Hepatocyte (in vitro differentiated cells): ENCODE measurements around the gene RASSF1.
A peak's percentile ranks its signal among the peaks of the same experiment; 100 is the strongest.

Experiments used
- EZH2 ChIP-seq: fragments of 200-600 bp; sonication (generic); IDR thresholded peaks from 2 replicates; pipeline ENCODE4 v1.6.1; 2016; ENCODE audit warnings: antibody characterized with exemption, mild to moderate bottlenecking, borderline replicate concordance
- TF ChIP-seq, protein P1 (sequence below): fragments of 200-600 bp; sonication (generic); IDR thresholded peaks from 2 replicates; pipeline ENCODE4 v1.5.1; 2016; ENCODE audit warnings: antibody characterized with exemption, mild to moderate bottlenecking; ENCODE audit not compliant: poor library complexity

DNA sequence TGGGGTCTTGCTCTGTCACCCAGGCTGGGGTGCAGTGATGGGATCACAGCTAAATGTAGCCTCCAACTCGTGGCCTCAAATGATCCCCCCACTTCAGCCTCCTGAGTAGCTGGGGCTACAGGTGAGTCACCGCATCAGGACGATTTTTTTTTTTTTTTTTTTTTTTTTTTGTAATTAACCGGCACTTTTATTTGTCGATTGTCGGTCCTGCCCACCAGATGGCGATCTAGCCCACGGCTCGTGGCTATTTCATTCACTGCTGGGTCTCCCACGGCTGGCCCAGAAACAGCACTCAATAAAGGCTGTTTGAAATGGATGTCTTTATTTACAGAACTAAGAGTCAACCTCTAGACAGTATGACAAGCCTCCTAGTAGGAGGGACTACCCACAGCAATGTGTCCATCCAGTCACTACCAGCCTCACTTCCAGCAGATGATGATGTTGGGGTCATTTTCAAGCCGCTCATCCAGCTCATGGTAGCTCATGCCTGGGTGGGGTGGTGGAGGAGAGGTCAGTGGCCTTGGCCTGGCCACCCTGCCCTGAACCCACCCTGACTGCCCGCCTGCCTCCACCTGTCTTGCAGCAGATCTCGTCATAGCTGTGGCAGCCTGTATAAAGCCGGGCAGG, 6.7 kb upstream of the RASSF1 start:
- TF ChIP-seq, protein P1, sequence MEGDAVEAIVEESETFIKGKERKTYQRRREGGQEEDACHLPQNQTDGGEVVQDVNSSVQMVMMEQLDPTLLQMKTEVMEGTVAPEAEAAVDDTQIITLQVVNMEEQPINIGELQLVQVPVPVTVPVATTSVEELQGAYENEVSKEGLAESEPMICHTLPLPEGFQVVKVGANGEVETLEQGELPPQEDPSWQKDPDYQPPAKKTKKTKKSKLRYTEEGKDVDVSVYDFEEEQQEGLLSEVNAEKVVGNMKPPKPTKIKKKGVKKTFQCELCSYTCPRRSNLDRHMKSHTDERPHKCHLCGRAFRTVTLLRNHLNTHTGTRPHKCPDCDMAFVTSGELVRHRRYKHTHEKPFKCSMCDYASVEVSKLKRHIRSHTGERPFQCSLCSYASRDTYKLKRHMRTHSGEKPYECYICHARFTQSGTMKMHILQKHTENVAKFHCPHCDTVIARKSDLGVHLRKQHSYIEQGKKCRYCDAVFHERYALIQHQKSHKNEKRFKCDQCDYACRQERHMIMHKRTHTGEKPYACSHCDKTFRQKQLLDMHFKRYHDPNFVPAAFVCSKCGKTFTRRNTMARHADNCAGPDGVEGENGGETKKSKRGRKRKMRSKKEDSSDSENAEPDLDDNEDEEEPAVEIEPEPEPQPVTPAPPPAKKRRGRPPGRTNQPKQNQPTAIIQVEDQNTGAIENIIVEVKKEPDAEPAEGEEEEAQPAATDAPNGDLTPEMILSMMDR = peak; percentile 64
- TF ChIP-seq EZH2 = no peak
